Activated T-cell treated with anti-CD3 and anti-CD28 coated beads for 1 hour (primary cell): Measurements from ENCODE around the gene FTCDNL1.

Experiments
- DNase-seq: peaks from one replicate; pipeline ENCODE4 v3.0.0-alpha.2; 2020; ENCODE audit warnings: low read depth

FTCDNL1 gene

GRCh38 chr2:199791326-199791725 lies 59.7 kb downstream of the FTCDNL1 start:
- DNase-seq: no peak

- no peak for DNase-seq
Measured at GRCh38 chr2:199784512-199784911, 66.5 kb downstream of the FTCDNL1 start.

- DNase-seq: no peak
Measured at GRCh38 chr2:199779589-199779988, 71.4 kb downstream of the FTCDNL1 start.

DNA sequence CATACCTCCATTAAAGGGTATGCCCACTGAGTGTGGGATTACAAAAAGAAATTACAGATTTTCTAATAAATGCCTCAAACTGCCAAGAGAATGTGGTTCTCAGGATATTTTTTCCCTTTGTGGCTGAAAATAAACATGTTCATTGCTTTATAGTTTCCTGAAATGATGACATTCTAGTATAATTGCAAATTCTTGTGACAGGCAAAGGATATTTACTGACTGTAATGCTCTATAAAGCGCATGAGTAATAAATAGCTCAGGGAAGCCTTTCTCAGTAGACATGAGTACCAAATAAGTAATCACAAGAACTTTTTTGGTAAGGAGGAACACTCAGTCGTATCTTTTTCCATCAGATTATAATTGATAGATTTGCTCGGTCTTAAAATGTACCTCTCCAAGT lies 72.3 kb downstream of the FTCDNL1 start:
- DNase-seq: no peak

DNA sequence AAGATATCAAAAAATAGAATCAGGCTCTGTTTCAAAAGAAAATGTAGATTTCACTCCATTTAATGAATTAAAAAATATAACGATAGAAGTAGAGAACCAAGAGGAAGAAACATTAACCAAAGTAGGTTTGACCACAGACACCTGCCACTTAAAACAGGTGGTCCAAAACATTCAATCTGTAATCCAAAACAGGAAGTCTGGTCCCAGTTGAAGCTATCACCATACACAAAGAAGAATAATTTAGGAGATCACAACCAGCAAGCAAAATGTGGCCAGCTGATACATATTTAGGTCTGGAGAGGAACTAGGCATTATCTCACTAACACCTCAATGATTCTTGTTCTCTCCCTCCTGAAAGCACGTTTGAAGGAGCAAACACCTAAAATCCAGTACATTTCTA lies 73.1 kb downstream of the FTCDNL1 start:
- no peak for DNase-seq

DNA sequence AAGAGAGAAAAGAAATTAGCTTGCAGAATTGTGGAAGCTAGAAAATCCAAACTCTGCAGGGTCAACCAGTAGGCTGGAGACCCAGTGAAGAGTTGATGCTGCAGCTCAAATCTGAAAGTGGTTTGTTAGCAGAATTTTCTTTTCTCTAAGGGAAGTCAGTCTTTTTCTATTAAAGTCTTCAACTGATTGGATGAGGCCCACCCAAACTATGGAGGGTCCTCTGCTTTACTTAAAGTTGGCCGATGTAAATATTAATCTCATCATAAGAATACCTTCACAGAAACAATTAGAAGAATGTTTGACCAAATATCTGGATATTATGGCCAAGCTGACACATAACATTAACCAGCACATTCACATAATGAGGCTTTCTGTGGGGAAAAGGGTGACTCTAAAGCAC lies 73.7 kb downstream of the FTCDNL1 start:
- DNase-seq: no peak

- DNase-seq: no peak
Measured at GRCh38 chr2:199775267-199775666, 75.7 kb downstream of the FTCDNL1 start.

- DNase-seq: no peak
Measured at GRCh38 chr2:199772035-199772976, 78.7 kb downstream of the FTCDNL1 start.

DNA sequence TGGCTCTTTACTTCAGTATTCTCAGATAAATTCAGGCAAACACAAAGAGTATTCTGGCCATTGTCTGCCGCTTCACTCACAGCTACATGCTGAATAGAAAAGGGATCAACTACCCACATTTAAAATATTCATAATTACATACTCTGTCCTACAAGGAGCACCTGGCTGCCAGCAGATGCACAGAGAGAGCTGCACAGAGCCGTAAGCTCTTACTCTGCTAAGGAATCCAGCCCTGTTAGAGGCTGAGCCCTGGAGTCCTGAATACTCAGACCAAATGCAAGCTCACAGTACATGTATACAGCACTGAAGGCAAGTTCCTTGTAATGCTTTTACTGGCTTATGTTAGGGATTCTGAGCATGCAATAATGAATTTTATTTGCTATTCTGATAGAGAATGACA lies 80.3 kb downstream of the FTCDNL1 start:
- DNase-seq: no peak

DNA sequence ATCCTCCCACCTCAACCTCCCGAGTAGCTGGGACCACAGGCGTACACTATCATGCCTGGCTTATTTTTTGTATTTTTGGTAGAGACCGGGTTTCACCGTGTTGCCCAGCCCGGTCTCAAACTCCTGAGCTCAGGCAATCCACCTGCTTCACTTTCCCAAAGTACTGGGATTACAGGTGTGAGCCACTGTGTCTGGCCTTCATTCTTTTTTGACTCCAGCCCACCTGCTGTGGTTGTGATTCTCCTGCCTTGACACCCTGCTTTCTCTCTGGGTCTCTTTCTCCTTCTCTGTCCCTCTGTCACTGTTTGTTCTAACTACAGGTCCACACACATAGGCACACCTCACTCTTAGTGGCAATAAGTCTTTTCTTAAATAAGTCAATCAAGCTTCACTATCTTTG lies 85.3 kb downstream of the FTCDNL1 start:
- no peak for DNase-seq

- no peak for DNase-seq
Measured at GRCh38 chr2:199764273-199764800, 86.7 kb downstream of the FTCDNL1 start.

DNA sequence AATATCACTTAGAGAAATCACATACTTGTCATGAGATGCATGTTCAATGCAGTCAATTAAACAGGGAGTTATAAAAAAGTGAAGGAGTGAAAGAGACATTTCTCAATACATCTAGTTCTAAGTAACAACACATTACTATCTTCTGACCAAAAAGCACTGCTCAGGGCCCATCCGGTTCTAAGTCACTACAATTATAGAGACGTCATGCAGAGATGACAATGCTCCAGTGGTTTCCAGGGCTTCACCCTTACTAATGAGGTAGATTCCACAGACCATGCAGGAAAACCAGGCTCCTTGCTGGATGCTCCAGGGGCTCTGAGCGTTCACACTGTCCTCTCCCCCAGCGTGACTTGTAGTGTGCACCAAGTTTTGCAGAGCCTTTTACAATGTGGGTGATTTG lies 88.0 kb downstream of the FTCDNL1 start:
- DNase-seq: no peak

DNA sequence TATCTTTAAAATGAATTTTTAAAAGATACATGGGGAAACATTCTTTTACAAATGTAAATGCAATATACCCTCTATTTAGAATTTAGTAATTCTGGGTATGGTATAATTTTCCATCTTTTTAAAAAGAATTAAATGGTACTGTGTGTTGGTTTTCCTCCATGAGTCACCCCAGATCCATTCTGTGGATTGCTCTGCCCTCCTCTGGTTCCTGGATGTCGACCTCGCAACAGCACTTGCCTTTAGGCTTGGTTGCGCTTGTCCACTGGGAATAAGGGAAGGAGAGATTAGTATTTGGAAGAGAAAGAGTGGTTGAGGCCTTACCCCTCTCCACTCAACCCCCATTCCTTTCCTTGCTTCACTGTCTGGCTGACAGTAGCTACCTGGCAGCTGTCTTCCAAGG lies 90.4 kb downstream of the FTCDNL1 start:
- DNase-seq: no peak

- DNase-seq: no peak
Measured at GRCh38 chr2:199757233-199757870, 93.6 kb downstream of the FTCDNL1 start.

DNA sequence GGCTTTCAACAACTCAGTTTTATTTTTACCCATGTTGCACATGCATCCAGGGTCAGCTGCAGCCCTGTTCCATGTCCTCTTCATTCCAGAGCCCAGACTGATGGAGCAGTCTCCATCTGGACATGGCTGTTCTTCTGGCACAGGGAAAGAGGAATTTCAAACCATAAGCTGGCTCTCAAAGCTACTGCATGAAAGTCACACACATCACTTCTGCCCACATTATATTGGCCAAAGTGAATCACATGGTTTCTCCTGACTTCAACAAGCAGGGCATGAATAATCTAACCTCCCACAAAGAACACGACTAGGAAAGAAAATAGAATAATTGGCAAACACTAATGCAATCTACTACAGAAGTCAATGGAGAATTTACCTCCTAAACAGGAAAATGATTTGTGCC lies 94.2 kb downstream of the FTCDNL1 start:
- no peak for DNase-seq

DNA sequence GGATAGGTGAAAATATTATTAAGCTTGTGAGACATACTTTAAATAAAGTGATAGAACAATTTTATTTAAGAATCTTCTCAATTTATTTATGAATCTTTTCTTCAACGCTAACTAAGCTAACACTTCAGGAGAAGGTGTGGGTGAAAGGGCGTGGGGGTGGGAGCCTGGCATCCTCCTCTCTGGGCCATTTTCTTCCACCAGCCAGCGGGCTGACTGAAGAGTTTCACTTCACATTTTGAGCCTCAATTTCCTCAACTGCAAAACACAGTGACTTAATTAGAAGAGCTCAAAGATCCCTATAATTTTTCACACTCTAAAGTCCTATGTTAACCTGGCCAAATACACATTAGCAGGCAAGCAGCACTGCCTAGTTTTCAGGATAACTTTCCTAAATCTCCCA lies 94.8 kb downstream of the FTCDNL1 start:
- DNase-seq: no peak

- DNase-seq: no peak
Measured at GRCh38 chr2:199754766-199755165, 96.2 kb downstream of the FTCDNL1 start.

DNA sequence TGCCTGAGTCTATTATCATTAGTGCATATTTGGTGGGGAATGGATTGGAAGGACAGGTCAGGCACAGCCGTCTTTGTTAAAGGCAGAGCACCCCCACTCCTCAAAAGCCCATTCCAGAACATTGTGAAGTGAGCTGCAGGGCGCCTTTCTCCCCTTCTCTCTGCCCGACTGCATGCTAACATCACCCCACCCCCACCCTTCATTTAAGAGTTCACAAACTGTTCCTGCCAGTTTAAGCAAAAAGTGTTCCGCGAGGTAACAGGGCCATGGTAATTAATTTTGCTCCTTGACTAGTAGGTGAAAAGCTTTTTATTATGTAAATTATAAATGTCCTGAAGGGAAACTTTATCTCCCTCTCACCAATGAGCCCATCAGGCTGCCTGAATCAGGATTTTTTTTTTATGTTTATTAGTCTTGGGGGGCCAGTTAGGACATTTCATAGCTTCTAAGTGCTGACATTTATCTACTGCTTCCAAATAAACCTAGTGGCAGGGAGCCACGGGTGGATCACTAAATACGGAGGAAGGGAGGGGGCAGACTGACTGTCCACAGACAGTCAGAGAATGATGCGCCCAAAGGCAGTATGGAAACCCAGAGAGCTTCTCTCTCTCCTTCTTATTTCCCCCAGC lies 99.4 kb downstream of the FTCDNL1 start:
- DNase-seq: no peak

- no peak for DNase-seq
Measured at GRCh38 chr2:199749571-199749970, 101.4 kb downstream of the FTCDNL1 start.

DNA sequence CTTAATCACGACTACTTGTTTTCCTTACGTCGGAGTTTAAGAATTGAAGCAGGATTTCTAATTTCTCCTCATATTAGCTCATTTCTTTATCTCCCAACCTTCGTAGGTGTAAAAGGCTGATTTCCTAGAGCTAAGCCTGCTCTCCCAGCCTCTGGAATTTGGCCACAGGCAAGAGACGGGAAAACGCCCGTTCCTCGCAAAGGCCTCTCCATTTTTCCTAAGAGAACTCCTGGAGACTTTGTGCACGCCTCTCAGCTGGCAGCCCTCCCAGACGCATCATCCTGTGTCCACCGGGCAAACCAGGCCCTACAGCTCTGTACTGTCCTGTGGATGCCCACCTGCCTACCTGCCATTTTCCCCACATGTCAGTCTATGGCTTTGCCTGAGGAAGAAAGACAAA lies 106.3 kb downstream of the FTCDNL1 start:
- no peak for DNase-seq

DNA sequence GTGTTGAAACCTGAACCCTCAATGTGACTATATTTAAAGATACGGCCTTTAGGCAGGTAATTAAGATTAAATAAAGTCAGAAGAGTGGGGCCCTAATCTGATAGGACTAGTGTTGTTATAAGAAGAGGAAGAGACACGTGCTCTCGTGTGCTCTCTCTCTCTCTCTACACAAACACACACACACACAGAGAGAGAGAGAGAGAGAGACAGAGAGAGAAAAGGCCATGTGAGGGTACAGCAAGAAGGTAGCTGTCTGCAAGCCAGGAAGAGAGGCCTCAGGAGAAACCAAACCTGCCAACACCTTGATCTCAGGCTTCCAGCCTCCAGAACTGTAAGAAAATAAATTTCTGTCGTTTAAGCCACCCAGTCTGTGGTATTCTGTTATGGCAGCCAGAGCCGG lies 106.7 kb downstream of the FTCDNL1 start:
- no peak for DNase-seq

- DNase-seq: no peak
Measured at GRCh38 chr2:199743415-199744120, 107.4 kb downstream of the FTCDNL1 start.
